Activated naive CD8-positive, alpha-beta T cell treated with anti-CD3 and anti-CD28 coated beads for 36 hours (primary cell): ENCODE data around the gene CDSN. TPM values are rescaled to one million over a fixed set of nuclear protein-coding genes. Genes with fewer than 3 reads are reported as not detected.

Source experiments
- DNase-seq: peaks from one replicate; pipeline ENCODE4 v3.0.0; 2021
- H3K27ac Mint-ChIP-seq: one replicate; pipeline ENCODE4 v1.8.0; 2022; ENCODE audit warnings: mild to moderate bottlenecking, moderate library complexity, mixed read lengths
- H3K27me3 Mint-ChIP-seq: one replicate; pipeline ENCODE4 v1.8.0; 2022; ENCODE audit warnings: mild to moderate bottlenecking, mixed read lengths
- H3K36me3 Mint-ChIP-seq: one replicate; pipeline ENCODE4 v1.8.0; 2021; ENCODE audit warnings: mild to moderate bottlenecking, mixed read lengths
- H3K4me1 Mint-ChIP-seq: one replicate; pipeline ENCODE4 v1.8.0; 2021; ENCODE audit warnings: mixed read lengths
- H3K4me3 Mint-ChIP-seq: one replicate; pipeline ENCODE4 v1.8.0; 2022; ENCODE audit warnings: mild to moderate bottlenecking, moderate library complexity, mixed read lengths
- H3K9me3 Mint-ChIP-seq: one replicate; pipeline ENCODE4 v1.8.0; 2022; ENCODE audit warnings: mixed read lengths
- total RNA-seq, 2 experiments: library from RNA; stranded (reverse); gene quantifications; one replicate each; pipeline ENCODE4 v1.2.3, GENCODE V29; 2021

Gene CDSN
- total RNA-seq, 2 experiments from 2014 or later, result not detected

DNA sequence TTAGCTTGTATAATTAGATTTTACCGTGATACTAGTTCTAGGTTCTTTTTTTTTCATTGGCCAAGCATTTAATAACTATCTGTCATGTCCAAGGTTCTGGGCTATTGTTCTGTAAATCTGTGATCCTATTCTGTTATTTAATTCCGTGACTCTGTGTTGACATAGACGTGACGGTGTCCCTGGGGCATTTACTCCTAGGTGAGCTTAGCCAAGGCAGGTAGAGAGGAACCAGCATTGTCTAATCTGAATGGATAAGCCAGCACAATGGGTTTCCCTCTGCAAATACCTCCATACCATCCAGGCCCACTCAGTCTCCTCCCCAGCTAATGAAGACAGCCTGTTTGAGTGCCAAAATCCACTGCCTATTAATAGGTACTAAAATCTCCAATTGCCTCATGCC lies 8.9 kb upstream of the CDSN start:
- peaks cover 13% of the 10 kb centered on the region for H3K27me3 Mint-ChIP-seq
- DNase-seq, result no peak
- H3K4me3 Mint-ChIP-seq, result no peak overlapping the region
- no peaks in the 10 kb centered on the region for H3K36me3 Mint-ChIP-seq
- H3K27ac Mint-ChIP-seq, result no peak overlapping the region
- no peaks in the 10 kb centered on the region for H3K9me3 Mint-ChIP-seq
- H3K4me1 Mint-ChIP-seq, result peaks cover 5% of the 10 kb centered on the region

DNA sequence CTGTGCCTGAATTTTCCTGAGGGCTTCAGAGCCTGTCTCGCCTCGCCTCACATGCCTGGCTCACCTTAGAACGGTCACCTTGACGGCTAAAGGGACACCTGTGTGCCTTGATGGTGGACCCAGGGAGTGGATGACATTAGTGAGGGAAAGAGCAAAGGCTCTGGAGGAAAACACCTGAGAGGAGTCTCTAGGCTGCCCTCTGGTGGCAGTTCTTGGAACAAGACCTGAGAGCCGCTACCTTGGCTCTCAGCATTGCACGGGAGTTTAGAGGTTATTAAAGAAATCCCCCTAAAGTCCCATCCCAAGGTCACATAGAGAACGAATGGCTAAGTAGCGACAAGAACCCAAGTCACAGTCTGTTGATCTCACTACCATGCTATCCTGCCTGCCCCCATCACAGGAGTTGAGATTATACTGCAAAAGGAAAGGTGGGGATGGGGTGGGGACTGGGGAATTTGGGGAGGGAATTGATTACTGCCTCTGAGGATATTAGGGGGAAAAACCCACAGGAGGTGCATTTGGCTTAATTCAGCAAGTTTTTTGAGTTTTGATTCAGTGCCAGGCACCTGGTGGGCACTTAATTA lies 7.9 kb upstream of the CDSN start:
- Mint-ChIP-seq H3K27ac (no peak overlapping the region), H3K27me3 (peaks cover 13% of the 10 kb centered on the region), H3K36me3 (no peaks in the 10 kb centered on the region), H3K9me3 (no peaks in the 10 kb centered on the region), H3K4me1 (peaks cover 5% of the 10 kb centered on the region), H3K4me3 (no peak overlapping the region)
- DNase-seq, result peak; percentile 62

DNA sequence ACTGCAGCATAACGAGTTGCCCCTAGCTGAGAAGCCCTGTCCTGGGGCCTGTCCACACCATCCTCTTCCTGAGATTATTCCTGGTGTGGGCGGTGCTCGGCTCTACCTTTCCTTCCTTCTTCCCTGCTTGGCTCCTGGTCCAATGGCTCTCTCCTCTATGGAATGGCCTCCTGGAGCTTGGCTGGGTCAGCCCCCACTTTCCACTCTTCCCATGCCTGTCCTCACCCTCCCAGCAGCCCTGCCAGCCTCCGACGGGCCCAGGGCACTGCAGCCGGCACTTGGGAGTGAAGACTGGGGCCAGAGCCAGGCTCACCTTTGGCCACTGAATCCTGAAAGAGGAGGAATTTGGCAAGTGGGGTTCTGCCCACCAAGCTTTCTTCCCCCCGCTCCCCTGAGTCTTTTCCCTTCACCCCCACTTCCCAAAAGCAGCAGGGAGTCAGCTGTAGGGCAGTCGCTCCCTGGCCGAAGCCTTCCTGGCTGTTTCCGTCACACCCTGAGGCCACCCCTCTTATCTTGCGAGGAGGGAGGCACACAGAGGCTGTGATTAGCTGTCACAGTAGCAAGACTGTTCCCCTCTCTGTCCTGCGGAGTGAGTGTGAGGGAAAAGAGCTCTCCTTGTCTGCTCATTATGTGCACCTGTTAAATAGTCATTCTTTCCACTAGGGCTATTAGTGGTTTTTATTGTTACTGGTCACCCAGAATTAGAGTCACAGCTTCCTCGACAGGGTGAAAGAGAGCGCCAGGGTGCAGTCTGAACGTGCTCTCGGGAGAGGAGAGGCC lies 6.3 kb upstream of the CDSN start:
- H3K36me3 Mint-ChIP-seq, result no peaks in the 10 kb centered on the region
- DNase-seq, result no peak
- no peak overlapping the region for H3K27ac Mint-ChIP-seq
- no peaks in the 10 kb centered on the region for H3K9me3 Mint-ChIP-seq
- peaks cover 5% of the 10 kb centered on the region for H3K4me1 Mint-ChIP-seq
- H3K27me3 Mint-ChIP-seq, result peaks cover 13% of the 10 kb centered on the region
- no peak overlapping the region for H3K4me3 Mint-ChIP-seq

DNA sequence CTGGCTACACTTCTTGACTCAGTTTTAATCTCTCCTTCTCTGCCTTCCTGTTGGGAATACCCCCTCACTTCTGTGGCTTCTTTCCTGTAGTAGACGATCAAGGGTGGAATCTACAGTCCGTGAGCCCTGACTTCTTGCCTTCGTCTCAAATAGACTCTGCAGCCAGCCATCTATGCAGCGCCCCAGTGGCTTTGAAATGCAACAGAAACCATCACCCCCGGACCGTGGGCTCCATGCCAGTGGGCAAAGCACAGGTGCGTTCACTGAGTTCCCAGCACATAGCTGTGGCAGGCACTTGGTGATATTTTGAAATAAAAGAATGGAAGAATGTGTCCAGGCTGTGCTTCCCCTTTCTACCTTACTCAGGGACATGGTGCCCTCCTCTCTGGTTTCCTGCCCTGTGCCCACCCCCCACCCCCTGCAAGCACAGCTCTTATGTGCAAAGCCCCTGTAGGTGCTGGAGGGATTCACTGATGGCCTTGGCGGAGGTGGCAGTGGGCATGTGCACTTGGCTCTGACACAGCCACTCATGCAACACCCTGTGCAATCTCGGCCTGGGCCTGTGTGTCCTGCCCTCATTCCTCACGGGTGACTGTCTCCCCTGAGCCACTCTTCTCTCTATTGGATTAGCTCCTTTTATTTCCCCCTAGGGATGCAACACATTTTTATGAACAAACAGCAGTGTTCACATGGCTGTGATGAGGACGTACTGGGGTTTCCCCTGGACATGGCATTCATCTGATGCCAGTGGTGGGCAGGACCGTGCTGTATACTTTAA lies 5.5 kb upstream of the CDSN start:
- DNase-seq, result no peak
- no peaks in the 10 kb centered on the region for H3K36me3 Mint-ChIP-seq
- no peak overlapping the region for H3K27ac Mint-ChIP-seq
- H3K4me3 Mint-ChIP-seq, result no peak overlapping the region
- no peaks in the 10 kb centered on the region for H3K9me3 Mint-ChIP-seq
- H3K27me3 Mint-ChIP-seq, result peaks cover 13% of the 10 kb centered on the region
- H3K4me1 Mint-ChIP-seq, result peaks cover 5% of the 10 kb centered on the region

GRCh38 chr6:31125162-31125561 lies 4.9 kb upstream of the CDSN start:
- H3K4me1 Mint-ChIP-seq, result peaks cover 5% of the 10 kb centered on the region
- no peaks in the 10 kb centered on the region for H3K9me3 Mint-ChIP-seq
- DNase-seq, result no peak
- H3K4me3 Mint-ChIP-seq, result no peak overlapping the region
- peaks cover 13% of the 10 kb centered on the region for H3K27me3 Mint-ChIP-seq
- no peaks in the 10 kb centered on the region for H3K36me3 Mint-ChIP-seq
- H3K27ac Mint-ChIP-seq, result no peak overlapping the region

DNA sequence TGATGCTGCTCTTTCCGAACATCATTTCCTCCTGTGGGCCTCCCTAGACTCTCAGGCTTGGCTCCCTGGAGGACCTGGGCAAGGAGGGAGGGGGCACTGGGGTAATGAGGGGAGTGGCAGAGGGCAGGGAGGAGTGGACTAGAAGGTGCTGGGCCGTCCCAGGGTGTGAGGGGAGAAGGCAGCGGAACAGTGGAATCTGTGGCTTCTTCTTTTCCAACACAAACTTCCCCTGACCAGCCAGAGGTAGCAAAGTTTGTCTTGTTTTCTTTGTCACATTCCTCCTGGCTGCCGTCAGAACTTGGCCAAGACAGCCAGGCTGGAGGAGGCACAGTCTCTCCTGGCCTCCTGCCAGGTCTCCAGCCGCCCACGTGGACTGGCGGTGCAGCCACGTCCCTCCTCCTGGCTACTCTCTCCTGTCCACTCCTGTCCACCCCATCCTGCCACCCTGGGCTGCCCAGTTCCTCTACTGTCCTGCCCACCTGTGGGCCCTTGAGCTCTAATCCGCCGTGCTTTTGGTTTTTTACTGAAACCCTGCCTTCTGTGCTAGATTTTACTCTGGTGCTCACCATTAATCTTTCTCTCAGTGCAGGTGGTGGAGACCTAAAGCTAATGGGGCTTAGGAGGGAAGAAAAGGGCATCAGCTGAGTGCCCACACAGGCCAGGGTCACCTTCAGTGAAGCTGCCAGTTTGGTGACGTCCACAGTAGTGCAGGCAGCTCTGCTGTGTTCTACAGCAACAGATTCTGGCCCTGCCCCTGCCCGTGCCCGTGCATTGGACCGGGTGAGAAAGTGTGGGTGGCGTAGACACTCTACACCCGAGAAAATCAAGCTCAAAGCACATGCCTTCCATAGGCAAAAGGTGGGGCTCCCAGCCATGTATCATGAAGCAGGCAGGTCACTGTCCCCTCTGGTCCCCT lies 2.8 kb upstream of the CDSN start:
- Mint-ChIP-seq H3K36me3 (no peaks in the 10 kb centered on the region), H3K27ac (no peak overlapping the region), H3K27me3 (peaks cover 2% of the 10 kb centered on the region), H3K4me1 (peaks cover 3% of the 10 kb centered on the region), H3K4me3 (no peak overlapping the region), H3K9me3 (no peaks in the 10 kb centered on the region)
- no peak for DNase-seq

DNA sequence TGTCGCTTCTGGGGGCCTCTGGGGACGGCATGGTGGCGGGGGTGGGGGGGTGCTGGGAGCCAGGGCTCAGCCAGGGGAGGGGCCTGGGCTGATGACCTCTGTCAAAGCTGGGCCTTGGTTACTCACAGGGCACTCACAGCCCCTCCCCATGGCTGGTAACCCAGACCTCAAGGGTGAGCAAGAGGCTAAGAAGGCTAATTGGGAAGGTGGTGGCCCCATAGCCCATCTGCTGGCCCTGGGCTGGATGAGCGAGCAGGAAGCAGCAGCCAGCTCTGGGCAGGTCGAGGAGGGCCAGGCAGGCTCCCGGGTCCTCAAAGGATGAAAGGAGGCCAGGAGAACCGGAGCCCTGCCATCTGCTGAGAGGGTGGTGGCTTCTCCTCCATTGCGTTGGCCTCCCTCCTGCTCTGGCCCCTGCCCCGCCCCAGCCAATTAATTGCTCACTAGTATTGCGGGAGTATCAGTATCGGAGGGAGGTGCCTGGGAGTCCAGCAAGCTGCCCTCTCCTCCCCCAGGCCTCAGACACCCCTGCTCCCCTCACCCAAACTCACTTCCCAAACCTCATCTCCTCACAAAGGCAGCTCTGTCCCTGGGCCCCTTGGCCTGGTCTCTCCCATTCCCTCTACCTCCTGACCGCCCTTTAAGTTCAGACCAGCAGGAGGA lies 1.0 kb upstream of the CDSN start:
- Mint-ChIP-seq H3K27ac (no peak overlapping the region), H3K27me3 (no peaks in the 10 kb centered on the region), H3K4me3 (no peak overlapping the region), H3K9me3 (no peaks in the 10 kb centered on the region), H3K4me1 (no peaks in the 10 kb centered on the region), H3K36me3 (no peaks in the 10 kb centered on the region)
- no peak for DNase-seq

- H3K27me3 Mint-ChIP-seq, result no peaks in the 10 kb centered on the region
- H3K36me3 Mint-ChIP-seq, result no peaks in the 10 kb centered on the region
- H3K4me1 Mint-ChIP-seq, result peaks cover 2% of the 10 kb centered on the region
- H3K9me3 Mint-ChIP-seq, result no peaks in the 10 kb centered on the region
- DNase-seq, result no peak
- no peak overlapping the region for H3K4me3 Mint-ChIP-seq
- no peak overlapping the region for H3K27ac Mint-ChIP-seq
Measured at GRCh38 chr6:31118178-31118577, 2.1 kb downstream of the CDSN start.

DNA sequence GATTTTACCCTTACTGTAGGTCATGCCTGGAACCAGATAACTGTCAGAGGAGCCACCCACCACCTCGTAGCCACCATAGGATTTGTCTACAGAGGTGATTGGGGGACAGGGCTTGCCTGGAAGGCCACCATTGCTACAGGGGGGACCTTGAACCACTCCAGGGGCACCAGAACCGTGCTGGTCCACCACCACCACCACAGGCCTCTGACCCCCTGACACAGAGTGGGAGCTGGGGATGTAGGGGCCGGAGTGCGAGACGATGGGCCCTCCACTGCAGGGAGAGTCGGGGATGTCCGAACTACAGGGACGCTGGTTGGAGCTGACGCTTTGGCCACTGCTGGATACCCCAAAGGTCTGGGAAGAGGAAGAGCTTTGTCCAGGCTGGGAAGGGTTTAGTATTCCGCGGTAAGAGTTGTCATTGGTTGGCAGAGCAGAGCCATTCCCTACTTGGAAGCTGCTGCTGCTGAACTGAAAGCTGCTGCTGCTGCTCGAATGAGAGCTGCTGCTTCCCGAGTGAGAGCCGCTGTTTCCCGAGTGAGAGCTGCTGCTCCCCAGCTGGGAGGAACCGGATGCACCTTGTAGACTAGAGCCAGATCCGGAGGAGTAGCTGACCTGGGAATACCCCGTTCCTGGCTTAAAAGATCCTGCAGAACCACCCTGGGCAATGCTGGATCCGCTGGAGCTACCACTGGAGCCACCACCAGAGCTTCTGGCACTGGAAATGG lies 3.4 kb downstream of the CDSN start:
- no peaks in the 10 kb centered on the region for H3K36me3 Mint-ChIP-seq
- H3K4me3 Mint-ChIP-seq, result no peak overlapping the region
- no peaks in the 10 kb centered on the region for H3K9me3 Mint-ChIP-seq
- H3K4me1 Mint-ChIP-seq, result peaks cover 2% of the 10 kb centered on the region
- no peak for DNase-seq
- no peaks in the 10 kb centered on the region for H3K27me3 Mint-ChIP-seq
- no peak overlapping the region for H3K27ac Mint-ChIP-seq

GRCh38 chr6:31115941-31116560 lies 4.2 kb downstream of the CDSN start:
- H3K27ac Mint-ChIP-seq, result no peak overlapping the region
- no peaks in the 10 kb centered on the region for H3K36me3 Mint-ChIP-seq
- no peaks in the 10 kb centered on the region for H3K9me3 Mint-ChIP-seq
- no peak for DNase-seq
- no peak overlapping the region for H3K4me3 Mint-ChIP-seq
- H3K4me1 Mint-ChIP-seq, result peaks cover 2% of the 10 kb centered on the region
- no peaks in the 10 kb centered on the region for H3K27me3 Mint-ChIP-seq

DNA sequence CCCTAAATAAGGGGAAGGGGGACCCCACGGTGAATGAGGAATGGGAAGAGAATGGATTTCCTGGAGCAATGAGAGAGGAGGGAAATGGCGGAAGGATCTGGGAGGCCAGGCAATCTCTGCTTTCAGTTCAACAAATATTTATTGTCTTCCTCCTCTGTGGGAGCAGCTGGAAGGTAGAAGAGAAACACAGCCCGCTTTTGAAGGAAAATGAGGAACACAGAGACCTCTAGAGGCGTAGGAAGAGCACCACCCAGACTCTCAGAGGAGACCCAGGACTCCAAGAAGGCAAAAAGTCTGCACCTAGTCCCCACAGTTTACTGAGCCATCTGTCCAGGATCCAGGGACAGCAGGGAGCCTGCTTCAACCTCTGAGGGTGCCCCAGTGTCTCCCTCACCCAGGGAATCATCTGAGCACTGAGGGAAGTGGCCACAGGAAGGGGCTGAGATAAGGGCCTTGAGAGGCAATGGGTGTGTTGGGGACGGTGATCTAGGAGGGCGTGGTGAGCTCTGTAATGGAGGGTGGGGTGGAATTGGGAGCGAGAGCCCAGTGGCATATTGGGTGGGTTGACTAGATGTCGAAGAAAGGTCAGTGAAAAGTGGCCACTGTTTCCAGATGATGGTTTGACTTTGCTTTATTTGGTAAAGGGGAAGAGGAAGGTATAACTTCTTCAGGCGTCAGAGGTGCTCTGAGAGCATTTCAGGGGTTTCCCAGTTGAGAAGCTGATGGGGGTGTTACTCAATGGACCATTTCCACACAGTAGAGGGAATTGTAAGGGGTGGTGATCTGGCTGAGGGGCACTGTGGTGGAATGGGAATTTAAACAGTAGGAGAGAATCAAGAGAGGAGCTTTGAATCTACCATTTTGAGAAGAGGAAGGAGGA lies 5.0 kb downstream of the CDSN start:
- no peaks in the 10 kb centered on the region for H3K9me3 Mint-ChIP-seq
- no peaks in the 10 kb centered on the region for H3K27me3 Mint-ChIP-seq
- no peak overlapping the region for H3K27ac Mint-ChIP-seq
- no peak for DNase-seq
- H3K4me3 Mint-ChIP-seq, result no peak overlapping the region
- peaks cover 2% of the 10 kb centered on the region for H3K4me1 Mint-ChIP-seq
- H3K36me3 Mint-ChIP-seq, result no peaks in the 10 kb centered on the region

- Mint-ChIP-seq H3K27ac (no peak within 1 kb of the TSS), H3K9me3 (no peaks in the 10 kb centered on the region), H3K36me3 (no peaks in the 10 kb centered on the region), H3K27me3 (no peaks in the 10 kb centered on the region), H3K4me1 (peaks cover 2% of the 10 kb centered on the region), H3K4me3 (no peak within 1 kb of the TSS)
- no peak for DNase-seq
Measured at GRCh38 chr6:31114541-31114878, 5.7 kb downstream of the CDSN start, which contains the start of gene PSORS1C1. TSS of gene PSORS1C1 (plus strand) at chr6:31114800. CDS start at chr6:31129633, 14,833 bp downstream.
